ENCODE results near the gene BRINP3.

DNA sequence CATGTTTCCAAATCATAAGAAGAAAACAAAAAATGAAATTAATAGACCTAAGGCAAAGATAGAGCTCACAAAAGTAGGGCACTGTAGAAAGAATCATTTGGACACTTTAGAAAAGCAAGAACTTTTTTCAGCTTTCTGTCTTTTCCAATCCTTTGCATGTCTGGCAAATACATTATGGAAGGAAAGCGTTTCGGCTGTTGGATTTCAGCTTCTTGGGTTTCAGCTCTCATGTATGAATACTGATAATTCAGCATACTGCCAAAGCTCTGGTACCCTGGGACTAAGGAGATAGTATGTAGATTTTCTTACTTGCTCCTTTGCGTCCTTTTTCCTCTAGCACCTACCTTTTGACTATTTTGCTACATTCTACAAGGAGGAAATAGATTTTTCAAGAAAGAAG lies 375.9 kb downstream of the BRINP3 start:
- TF ChIP-seq, protein P1, sequence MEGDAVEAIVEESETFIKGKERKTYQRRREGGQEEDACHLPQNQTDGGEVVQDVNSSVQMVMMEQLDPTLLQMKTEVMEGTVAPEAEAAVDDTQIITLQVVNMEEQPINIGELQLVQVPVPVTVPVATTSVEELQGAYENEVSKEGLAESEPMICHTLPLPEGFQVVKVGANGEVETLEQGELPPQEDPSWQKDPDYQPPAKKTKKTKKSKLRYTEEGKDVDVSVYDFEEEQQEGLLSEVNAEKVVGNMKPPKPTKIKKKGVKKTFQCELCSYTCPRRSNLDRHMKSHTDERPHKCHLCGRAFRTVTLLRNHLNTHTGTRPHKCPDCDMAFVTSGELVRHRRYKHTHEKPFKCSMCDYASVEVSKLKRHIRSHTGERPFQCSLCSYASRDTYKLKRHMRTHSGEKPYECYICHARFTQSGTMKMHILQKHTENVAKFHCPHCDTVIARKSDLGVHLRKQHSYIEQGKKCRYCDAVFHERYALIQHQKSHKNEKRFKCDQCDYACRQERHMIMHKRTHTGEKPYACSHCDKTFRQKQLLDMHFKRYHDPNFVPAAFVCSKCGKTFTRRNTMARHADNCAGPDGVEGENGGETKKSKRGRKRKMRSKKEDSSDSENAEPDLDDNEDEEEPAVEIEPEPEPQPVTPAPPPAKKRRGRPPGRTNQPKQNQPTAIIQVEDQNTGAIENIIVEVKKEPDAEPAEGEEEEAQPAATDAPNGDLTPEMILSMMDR (conservative IDR thresholded peaks at IDR 0.05; ENCODE audit: low read depth, low read length), result no peak
- no peak for TF ChIP-seq EZH2 (IDR thresholded peaks at IDR 0.05; ENCODE audit: low read length, unreplicated experiment)

Measured in PC-3 (cell line).